ENCODE data around the gene GRIA1.

Gene GRIA1

GRCh38 chr5:153632748-153633290 lies 142.3 kb downstream of the GRIA1 start:
- Histone ChIP-seq H3K79me1 (replicated peaks; ENCODE audit: low read length, poor library complexity, severe bottlenecking) (no peaks in the 10 kb centered on the region), H3K23ac (ENCODE audit: low read length in 2 of 2) (no peak overlapping the region), H3K9ac (ENCODE audit: low read length) (no peak overlapping the region), H3K9me3 (ENCODE audit: control insufficient read depth, low read length) (no peaks in the 10 kb centered on the region), H2AFZ (ENCODE audit: low read depth, low read length) (no peak overlapping the region), H2BK5ac (ENCODE audit: low read depth, low read length, poor library complexity, severe bottlenecking) (no peak overlapping the region), H2AK5ac (ENCODE audit: low read length, severe bottlenecking) (no peak overlapping the region), H3K27me3 (ENCODE audit: control insufficient read depth in 1 of 2, insufficient read depth in 1 of 2, low read length in 2 of 2) (no peaks in the 10 kb centered on the region), H3K4me1 (ENCODE audit: control insufficient read depth, insufficient read depth, low read depth, low read length) (peaks cover 1% of the 10 kb centered on the region), H3K4me2 (ENCODE audit: low read length, poor library complexity, severe bottlenecking) (no peak overlapping the region), H3K27ac (ENCODE audit: low read length, poor library complexity, severe bottlenecking) (no peak overlapping the region), H4K8ac (ENCODE audit: low read length) (no peak overlapping the region), H3K14ac (ENCODE audit: low read length in 2 of 2) (no peak overlapping the region), H2BK120ac (ENCODE audit: low read depth, low read length) (no peak overlapping the region), H2BK15ac (ENCODE audit: low read depth, poor library complexity, severe bottlenecking) (no peak overlapping the region), H3K18ac (ENCODE audit: low read depth in 1 of 2, low read length in 2 of 2) (no peak overlapping the region), H3K4ac (ENCODE audit: low read depth in 1 of 2, low read length in 2 of 2) (no peak overlapping the region), H3K36me3 (ENCODE audit: control insufficient read depth in 1 of 2, insufficient read depth in 2 of 2, low read depth in 1 of 2, low read length in 2 of 2) (no peaks in the 10 kb centered on the region), H4K91ac (ENCODE audit: low read length) (no peak overlapping the region), H3K4me3 (ENCODE audit: insufficient read depth in 1 of 2, low read depth in 1 of 2, low read length in 2 of 2) (no peak overlapping the region), H2BK12ac (ENCODE audit: low read length in 2 of 2) (no peak overlapping the region)
- no peak for DNase-seq

- Histone ChIP-seq H3K36me3 (ENCODE audit: control insufficient read depth in 1 of 2, insufficient read depth in 2 of 2, low read depth in 1 of 2, low read length in 2 of 2) (no peaks in the 10 kb centered on the region), H3K4me3 (ENCODE audit: insufficient read depth in 1 of 2, low read depth in 1 of 2, low read length in 2 of 2) (no peak overlapping the region), H3K23ac (ENCODE audit: low read length in 2 of 2) (no peak overlapping the region), H2AFZ (ENCODE audit: low read depth, low read length) (no peak overlapping the region), H2BK120ac (ENCODE audit: low read depth, low read length) (no peak overlapping the region), H3K14ac (ENCODE audit: low read length in 2 of 2) (no peak overlapping the region), H3K9me3 (ENCODE audit: control insufficient read depth, low read length) (no peaks in the 10 kb centered on the region), H3K4me2 (ENCODE audit: low read length, poor library complexity, severe bottlenecking) (no peak overlapping the region), H3K27ac (ENCODE audit: low read length, poor library complexity, severe bottlenecking) (no peak overlapping the region), H2BK5ac (ENCODE audit: low read depth, low read length, poor library complexity, severe bottlenecking) (no peak overlapping the region), H3K18ac (ENCODE audit: low read depth in 1 of 2, low read length in 2 of 2) (no peak overlapping the region), H3K4ac (ENCODE audit: low read depth in 1 of 2, low read length in 2 of 2) (no peak overlapping the region), H2AK5ac (ENCODE audit: low read length, severe bottlenecking) (no peak overlapping the region), H3K9ac (ENCODE audit: low read length) (no peak overlapping the region), H2BK12ac (ENCODE audit: low read length in 2 of 2) (no peak overlapping the region), H4K8ac (ENCODE audit: low read length) (no peak overlapping the region), H4K91ac (ENCODE audit: low read length) (no peak overlapping the region), H2BK15ac (ENCODE audit: low read depth, poor library complexity, severe bottlenecking) (no peak overlapping the region), H3K4me1 (ENCODE audit: control insufficient read depth, insufficient read depth, low read depth, low read length) (no peaks in the 10 kb centered on the region), H3K27me3 (ENCODE audit: control insufficient read depth in 1 of 2, insufficient read depth in 1 of 2, low read length in 2 of 2) (no peaks in the 10 kb centered on the region), H3K79me1 (replicated peaks; ENCODE audit: low read length, poor library complexity, severe bottlenecking) (no peaks in the 10 kb centered on the region)
- DNase-seq: no peak
- WGBS: no CpG with 5 or more reads among the region's 1 CpG
Measured at GRCh38 chr5:153636670-153637451, 146.4 kb downstream of the GRIA1 start.

- no peak overlapping the region for H2BK120ac ChIP-seq (ENCODE audit: low read depth, low read length)
- no peak overlapping the region for H4K8ac ChIP-seq (ENCODE audit: low read length)
- H4K91ac ChIP-seq (ENCODE audit: low read length): no peak overlapping the region
- H2BK15ac ChIP-seq (ENCODE audit: low read depth, poor library complexity, severe bottlenecking): no peak overlapping the region
- no peak overlapping the region for H3K18ac ChIP-seq (ENCODE audit: low read depth in 1 of 2, low read length in 2 of 2)
- no peaks in the 10 kb centered on the region for H3K36me3 ChIP-seq (ENCODE audit: control insufficient read depth in 1 of 2, insufficient read depth in 2 of 2, low read depth in 1 of 2, low read length in 2 of 2)
- H3K27me3 ChIP-seq (ENCODE audit: control insufficient read depth in 1 of 2, insufficient read depth in 1 of 2, low read length in 2 of 2): no peaks in the 10 kb centered on the region
- no peak overlapping the region for H3K4me2 ChIP-seq (ENCODE audit: low read length, poor library complexity, severe bottlenecking)
- no peak overlapping the region for H3K9ac ChIP-seq (ENCODE audit: low read length)
- no peaks in the 10 kb centered on the region for H3K79me1 ChIP-seq (replicated peaks; ENCODE audit: low read length, poor library complexity, severe bottlenecking)
- H2AK5ac ChIP-seq (ENCODE audit: low read length, severe bottlenecking): no peak overlapping the region
- no peaks in the 10 kb centered on the region for H3K9me3 ChIP-seq (ENCODE audit: control insufficient read depth, low read length)
- 100% methylated on average over 2 of the region's 2 CpGs for WGBS
- no peak overlapping the region for H2AFZ ChIP-seq (ENCODE audit: low read depth, low read length)
- H2BK5ac ChIP-seq (ENCODE audit: low read depth, low read length, poor library complexity, severe bottlenecking): no peak overlapping the region
- H3K14ac ChIP-seq (ENCODE audit: low read length in 2 of 2): no peak overlapping the region
- no peak overlapping the region for H3K27ac ChIP-seq (ENCODE audit: low read length, poor library complexity, severe bottlenecking)
- H3K4me1 ChIP-seq (ENCODE audit: control insufficient read depth, insufficient read depth, low read depth, low read length): no peaks in the 10 kb centered on the region
- H2BK12ac ChIP-seq (ENCODE audit: low read length in 2 of 2): no peak overlapping the region
- no peak overlapping the region for H3K4me3 ChIP-seq (ENCODE audit: insufficient read depth in 1 of 2, low read depth in 1 of 2, low read length in 2 of 2)
- H3K4ac ChIP-seq (ENCODE audit: low read depth in 1 of 2, low read length in 2 of 2): no peak overlapping the region
- no peak overlapping the region for H3K23ac ChIP-seq (ENCODE audit: low read length in 2 of 2)
- DNase-seq: no peak
Measured at GRCh38 chr5:153640293-153640692, 149.8 kb downstream of the GRIA1 start.

GRCh38 chr5:153641183-153641688 lies 150.8 kb downstream of the GRIA1 start:
- Histone ChIP-seq H2BK12ac (ENCODE audit: low read length in 2 of 2) (no peak overlapping the region), H3K27ac (ENCODE audit: low read length, poor library complexity, severe bottlenecking) (no peak overlapping the region), H3K9me3 (ENCODE audit: control insufficient read depth, low read length) (no peaks in the 10 kb centered on the region), H3K9ac (ENCODE audit: low read length) (no peak overlapping the region), H2AK5ac (ENCODE audit: low read length, severe bottlenecking) (no peak overlapping the region), H3K79me1 (replicated peaks; ENCODE audit: low read length, poor library complexity, severe bottlenecking) (no peaks in the 10 kb centered on the region), H3K14ac (ENCODE audit: low read length in 2 of 2) (no peak overlapping the region), H4K8ac (ENCODE audit: low read length) (no peak overlapping the region), H4K91ac (ENCODE audit: low read length) (no peak overlapping the region), H3K4me1 (ENCODE audit: control insufficient read depth, insufficient read depth, low read depth, low read length) (no peaks in the 10 kb centered on the region), H3K27me3 (ENCODE audit: control insufficient read depth in 1 of 2, insufficient read depth in 1 of 2, low read length in 2 of 2) (no peaks in the 10 kb centered on the region), H3K4ac (ENCODE audit: low read depth in 1 of 2, low read length in 2 of 2) (no peak overlapping the region), H3K18ac (ENCODE audit: low read depth in 1 of 2, low read length in 2 of 2) (no peak overlapping the region), H2BK120ac (ENCODE audit: low read depth, low read length) (no peak overlapping the region), H2BK5ac (ENCODE audit: low read depth, low read length, poor library complexity, severe bottlenecking) (no peak overlapping the region), H3K4me3 (ENCODE audit: insufficient read depth in 1 of 2, low read depth in 1 of 2, low read length in 2 of 2) (no peak overlapping the region), H2AFZ (ENCODE audit: low read depth, low read length) (no peak overlapping the region), H3K36me3 (ENCODE audit: control insufficient read depth in 1 of 2, insufficient read depth in 2 of 2, low read depth in 1 of 2, low read length in 2 of 2) (no peaks in the 10 kb centered on the region), H3K4me2 (ENCODE audit: low read length, poor library complexity, severe bottlenecking) (no peak overlapping the region), H2BK15ac (ENCODE audit: low read depth, poor library complexity, severe bottlenecking) (no peak overlapping the region), H3K23ac (ENCODE audit: low read length in 2 of 2) (no peak overlapping the region)
- 56% methylated on average over 4 of the region's 4 CpGs for whole genome bisulfite sequencing
- no peak for DNase-seq
